Liver (tissue), 9 donors: ENCODE data around the gene EXD3. TPM values are rescaled to one million over a fixed set of nuclear protein-coding genes. Genes with fewer than 3 reads are reported as not detected.

ENCODE experiments used
- DNase-seq: peaks from one replicate; pipeline ENCODE4 v3.0.0-alpha.2; 2017; ENCODE audit warnings: low spot score
- H3K27ac ChIP-seq, 2 donors: one replicate each; pipeline ENCODE4 v1.7.0; 2013; ENCODE audit warnings: inconsistent platforms in 2 of 2, low read length in 2 of 2, control low read depth in 1 of 2, low read depth in 1 of 2, mild to moderate bottlenecking in 1 of 2
- H3K27me3 ChIP-seq, 4 donors: one replicate each; pipeline versions ENCODE4 v1.6.1 to v1.7.0; 2013; ENCODE audit warnings: low read length in 3 of 4, inconsistent platforms in 1 of 4, mild to moderate bottlenecking in 1 of 4, moderate library complexity in 1 of 4; ENCODE audit not compliant: control insufficient read depth in 4 of 4, insufficient read depth in 4 of 4
- H3K36me3 ChIP-seq, 4 donors: one replicate each; pipeline versions ENCODE4 v1.6.1 to v1.7.0; 2013; ENCODE audit warnings: low read length in 3 of 4, mild to moderate bottlenecking in 3 of 4, low read depth in 1 of 4, moderate library complexity in 1 of 4; ENCODE audit not compliant: control insufficient read depth in 4 of 4, insufficient read depth in 3 of 4
- H3K4me1 ChIP-seq, 4 donors: one replicate each; pipeline versions ENCODE4 v1.6.1 to v1.7.0; 2013; ENCODE audit warnings: low read length in 3 of 4, mild to moderate bottlenecking in 3 of 4, moderate library complexity in 1 of 4; ENCODE audit not compliant: control insufficient read depth in 4 of 4, insufficient read depth in 4 of 4
- H3K4me3 ChIP-seq, 3 donors: one replicate each; pipeline versions ENCODE4 v1.6.1 to v1.7.0; 2013; ENCODE audit warnings: low read length in 3 of 3, control low read depth in 1 of 3, low read depth in 1 of 3, mild to moderate bottlenecking in 1 of 3
- H3K9ac ChIP-seq, 2 donors: one replicate each; pipeline ENCODE4 v1.7.0; 2013; ENCODE audit warnings: low read length in 2 of 2, mild to moderate bottlenecking in 2 of 2, moderate library complexity in 2 of 2, control low read depth in 1 of 2, low read depth in 1 of 2
- H3K9me3 ChIP-seq, 4 donors: one replicate each; pipeline versions ENCODE4 v1.6.1 to v1.7.0; 2013; ENCODE audit warnings: low read length in 3 of 4; ENCODE audit not compliant: control insufficient read depth in 4 of 4
- EGR1 ChIP-seq, 2 donors: IDR thresholded peaks; 2 replicates each; pipeline ENCODE4 v1.6.1; 2016 to 2018; ENCODE audit warnings: antibody characterized with exemption in 2 of 2, low read depth in 2 of 2
- FOXA2 ChIP-seq: IDR thresholded peaks from 2 replicates; pipeline ENCODE4 v1.6.1; 2016; ENCODE audit warnings: antibody characterized with exemption
- GABPA ChIP-seq, 2 donors: IDR thresholded peaks in 1 of 2; conservative IDR thresholded peaks in 1 of 2; 2 replicates each; pipeline ENCODE4 v1.6.1; 2016; ENCODE audit warnings: antibody characterized with exemption in 2 of 2, mild to moderate bottlenecking in 1 of 2, moderate library complexity in 1 of 2
- HNF4A ChIP-seq, 2 donors: conservative IDR thresholded peaks; 2 replicates each; pipeline ENCODE4 v1.6.1; 2016; ENCODE audit warnings: antibody characterized with exemption in 2 of 2, mild to moderate bottlenecking in 2 of 2
- JUND ChIP-seq, 2 donors: IDR thresholded peaks; 2 replicates each; pipeline ENCODE4 v1.6.1; 2016; ENCODE audit warnings: antibody characterized with exemption in 2 of 2
- NR2F2 ChIP-seq: IDR thresholded peaks from 2 replicates; pipeline ENCODE4 v1.6.1; 2016; ENCODE audit warnings: antibody characterized with exemption
- RAD21 ChIP-seq, 2 donors: IDR thresholded peaks; 2 replicates each; pipeline ENCODE4 v1.6.1; 2016; ENCODE audit warnings: antibody characterized with exemption in 2 of 2, mild to moderate bottlenecking in 2 of 2
- RXRA ChIP-seq, 2 donors: IDR thresholded peaks; 2 replicates each; pipeline ENCODE4 v1.6.1; 2017 to 2018; ENCODE audit warnings: antibody characterized with exemption in 2 of 2, mild to moderate bottlenecking in 1 of 2
- SP1 ChIP-seq: IDR thresholded peaks from 2 replicates; pipeline ENCODE4 v1.6.1; 2018; ENCODE audit warnings: antibody characterized with exemption, mild to moderate bottlenecking
- TAF1 ChIP-seq: conservative IDR thresholded peaks from 2 replicates; pipeline ENCODE4 v1.6.1; 2016; ENCODE audit warnings: antibody characterized with exemption, mild to moderate bottlenecking
- YY1 ChIP-seq: IDR thresholded peaks from 2 replicates; pipeline ENCODE4 v1.6.1; 2016; ENCODE audit warnings: antibody characterized with exemption, mild to moderate bottlenecking
- WGBS: extraction: QIAGEN DNeasy Blood & Tissue Kit; methylation state at CpG from one replicate; pipeline ENCODE4 v1.1.7; 2013; 5-methylcytosine and 5-hydroxymethylcytosine counted together
- polyA plus RNA-seq, 2 donors: library from polyadenylated mRNA; stranded (reverse) in 1 of 2; unstranded in 1 of 2; fragments of 200-250 nt in 1 of 2; fragments of >200 nt in 1 of 2; fragmentation: Nextera tagmentation in 1 of 2; extraction: Ambion mirVana in 1 of 2; gene quantifications; one replicate each; pipeline versions ENCODE4 v1.2.1 to v1.2.3, GENCODE V29; 2013 to 2015
- total RNA-seq, 2 donors: library from RNA; depleted of rRNA; stranded (reverse); fragments of >200 nt; gene quantifications; one replicate each; pipeline ENCODE4 v1.2.3, GENCODE V29; 2014
- TF ChIP-seq, protein P1 (sequence below): IDR thresholded peaks from 2 replicates; pipeline ENCODE4 v1.6.1; 2016; ENCODE audit warnings: antibody characterized with exemption
- TF ChIP-seq, protein P2 (sequence below): IDR thresholded peaks from 2 replicates; pipeline ENCODE4 v1.6.1; 2016; ENCODE audit warnings: antibody characterized with exemption
- TF ChIP-seq, protein P3 (sequence below): IDR thresholded peaks from 2 replicates; pipeline ENCODE4 v1.6.1; 2016; ENCODE audit warnings: antibody characterized with exemption, mild to moderate bottlenecking
- TF ChIP-seq, protein P4 (sequence below): IDR thresholded peaks from 2 replicates; pipeline ENCODE4 v1.6.1; 2016; ENCODE audit warnings: antibody characterized with exemption
- TF ChIP-seq, protein P5 (sequence below): fragments of 150-350 bp; IDR thresholded peaks from 2 replicates; pipeline ENCODE4 v1.5.1; 2017; ENCODE audit warnings: improper control_type of control experiment, low read depth, low read length; ENCODE audit not compliant: missing input control
- donor health status: healthy.
- donor health status: healthy.
- donor health status: healthy.
- donor health status: healthy.
- donor health status: healthy.

EXD3 gene
- total and polyA plus RNA-seq, 4 donors: 2.5 to 6.7 (median 3.7) TPM

DNA sequence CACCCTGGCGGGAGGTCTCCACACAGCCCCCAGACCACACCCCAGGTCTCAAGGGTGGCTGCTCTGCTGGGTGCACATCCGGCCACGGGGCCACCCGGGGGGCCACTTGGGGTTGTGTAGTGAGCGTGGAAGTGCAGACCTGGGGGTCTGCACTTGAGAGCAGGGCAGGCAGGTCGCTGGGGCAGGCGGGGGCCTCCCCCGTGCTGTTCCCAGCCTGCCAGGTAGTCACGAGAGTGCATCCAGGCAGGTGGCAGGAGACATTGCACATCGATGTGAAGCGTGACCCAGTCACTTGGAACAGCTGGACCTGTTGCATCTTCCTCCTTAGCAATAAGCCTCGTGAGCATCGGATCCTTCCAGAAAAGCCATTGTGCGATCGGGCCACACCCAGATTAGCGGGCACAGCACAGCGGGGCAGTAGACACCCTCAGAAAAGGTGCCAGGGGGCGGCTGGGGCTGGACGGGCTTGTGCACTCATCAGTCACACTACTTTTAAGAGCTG lies 23.0 kb upstream of the EXD3 start:
- Histone ChIP-seq H3K27ac (no peak overlapping the region), H3K36me3 (peaks cover 0 to 4% (median 2%) of the 10 kb centered on the region in 4 donors), H3K27me3 (no peaks in the 10 kb centered on the region), H3K9ac (no peak overlapping the region), H3K4me1 (peaks cover 4 to 14% (median 12%) of the 10 kb centered on the region in 4 donors), H3K4me3 (no peak overlapping the region), H3K9me3 (no peaks in the 10 kb centered on the region)
- 54% methylated on average over 19 of the region's 19 CpGs for WGBS
- TF ChIP-seq, protein P1, sequence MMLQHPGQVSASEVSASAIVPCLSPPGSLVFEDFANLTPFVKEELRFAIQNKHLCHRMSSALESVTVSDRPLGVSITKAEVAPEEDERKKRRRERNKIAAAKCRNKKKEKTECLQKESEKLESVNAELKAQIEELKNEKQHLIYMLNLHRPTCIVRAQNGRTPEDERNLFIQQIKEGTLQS: no peak
- TF ChIP-seq YY1 (no peak), FOXA2 (no peak), HNF4A (conservative IDR thresholded peaks at IDR 0.05) (no peak), NR2F2 (no peak), EGR1 (IDR thresholded peaks at IDR 0.05; ENCODE audit: low read depth in 2 of 2) (no peak), JUND (IDR thresholded peaks at IDR 0.05) (no peak), RXRA (IDR thresholded peaks at IDR 0.05) (no peak), RAD21 (IDR thresholded peaks at IDR 0.05) (no peak), TAF1 (no peak), SP1 (no peak), GABPA (IDR thresholded peaks at IDR 0.05 in 1 of 2, conservative IDR thresholded peaks at IDR 0.05 in 1 of 2) (no peak)
- TF ChIP-seq, protein P2, sequence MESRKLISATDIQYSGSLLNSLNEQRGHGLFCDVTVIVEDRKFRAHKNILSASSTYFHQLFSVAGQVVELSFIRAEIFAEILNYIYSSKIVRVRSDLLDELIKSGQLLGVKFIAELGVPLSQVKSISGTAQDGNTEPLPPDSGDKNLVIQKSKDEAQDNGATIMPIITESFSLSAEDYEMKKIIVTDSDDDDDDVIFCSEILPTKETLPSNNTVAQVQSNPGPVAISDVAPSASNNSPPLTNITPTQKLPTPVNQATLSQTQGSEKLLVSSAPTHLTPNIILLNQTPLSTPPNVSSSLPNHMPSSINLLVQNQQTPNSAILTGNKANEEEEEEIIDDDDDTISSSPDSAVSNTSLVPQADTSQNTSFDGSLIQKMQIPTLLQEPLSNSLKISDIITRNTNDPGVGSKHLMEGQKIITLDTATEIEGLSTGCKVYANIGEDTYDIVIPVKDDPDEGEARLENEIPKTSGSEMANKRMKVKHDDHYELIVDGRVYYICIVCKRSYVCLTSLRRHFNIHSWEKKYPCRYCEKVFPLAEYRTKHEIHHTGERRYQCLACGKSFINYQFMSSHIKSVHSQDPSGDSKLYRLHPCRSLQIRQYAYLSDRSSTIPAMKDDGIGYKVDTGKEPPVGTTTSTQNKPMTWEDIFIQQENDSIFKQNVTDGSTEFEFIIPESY: no peak
- TF ChIP-seq, protein P3, sequence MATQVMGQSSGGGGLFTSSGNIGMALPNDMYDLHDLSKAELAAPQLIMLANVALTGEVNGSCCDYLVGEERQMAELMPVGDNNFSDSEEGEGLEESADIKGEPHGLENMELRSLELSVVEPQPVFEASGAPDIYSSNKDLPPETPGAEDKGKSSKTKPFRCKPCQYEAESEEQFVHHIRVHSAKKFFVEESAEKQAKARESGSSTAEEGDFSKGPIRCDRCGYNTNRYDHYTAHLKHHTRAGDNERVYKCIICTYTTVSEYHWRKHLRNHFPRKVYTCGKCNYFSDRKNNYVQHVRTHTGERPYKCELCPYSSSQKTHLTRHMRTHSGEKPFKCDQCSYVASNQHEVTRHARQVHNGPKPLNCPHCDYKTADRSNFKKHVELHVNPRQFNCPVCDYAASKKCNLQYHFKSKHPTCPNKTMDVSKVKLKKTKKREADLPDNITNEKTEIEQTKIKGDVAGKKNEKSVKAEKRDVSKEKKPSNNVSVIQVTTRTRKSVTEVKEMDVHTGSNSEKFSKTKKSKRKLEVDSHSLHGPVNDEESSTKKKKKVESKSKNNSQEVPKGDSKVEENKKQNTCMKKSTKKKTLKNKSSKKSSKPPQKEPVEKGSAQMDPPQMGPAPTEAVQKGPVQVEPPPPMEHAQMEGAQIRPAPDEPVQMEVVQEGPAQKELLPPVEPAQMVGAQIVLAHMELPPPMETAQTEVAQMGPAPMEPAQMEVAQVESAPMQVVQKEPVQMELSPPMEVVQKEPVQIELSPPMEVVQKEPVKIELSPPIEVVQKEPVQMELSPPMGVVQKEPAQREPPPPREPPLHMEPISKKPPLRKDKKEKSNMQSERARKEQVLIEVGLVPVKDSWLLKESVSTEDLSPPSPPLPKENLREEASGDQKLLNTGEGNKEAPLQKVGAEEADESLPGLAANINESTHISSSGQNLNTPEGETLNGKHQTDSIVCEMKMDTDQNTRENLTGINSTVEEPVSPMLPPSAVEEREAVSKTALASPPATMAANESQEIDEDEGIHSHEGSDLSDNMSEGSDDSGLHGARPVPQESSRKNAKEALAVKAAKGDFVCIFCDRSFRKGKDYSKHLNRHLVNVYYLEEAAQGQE: no peak
- TF ChIP-seq, protein P4, sequence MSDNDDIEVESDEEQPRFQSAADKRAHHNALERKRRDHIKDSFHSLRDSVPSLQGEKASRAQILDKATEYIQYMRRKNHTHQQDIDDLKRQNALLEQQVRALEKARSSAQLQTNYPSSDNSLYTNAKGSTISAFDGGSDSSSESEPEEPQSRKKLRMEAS: no peak
- TF ChIP-seq, protein P5, sequence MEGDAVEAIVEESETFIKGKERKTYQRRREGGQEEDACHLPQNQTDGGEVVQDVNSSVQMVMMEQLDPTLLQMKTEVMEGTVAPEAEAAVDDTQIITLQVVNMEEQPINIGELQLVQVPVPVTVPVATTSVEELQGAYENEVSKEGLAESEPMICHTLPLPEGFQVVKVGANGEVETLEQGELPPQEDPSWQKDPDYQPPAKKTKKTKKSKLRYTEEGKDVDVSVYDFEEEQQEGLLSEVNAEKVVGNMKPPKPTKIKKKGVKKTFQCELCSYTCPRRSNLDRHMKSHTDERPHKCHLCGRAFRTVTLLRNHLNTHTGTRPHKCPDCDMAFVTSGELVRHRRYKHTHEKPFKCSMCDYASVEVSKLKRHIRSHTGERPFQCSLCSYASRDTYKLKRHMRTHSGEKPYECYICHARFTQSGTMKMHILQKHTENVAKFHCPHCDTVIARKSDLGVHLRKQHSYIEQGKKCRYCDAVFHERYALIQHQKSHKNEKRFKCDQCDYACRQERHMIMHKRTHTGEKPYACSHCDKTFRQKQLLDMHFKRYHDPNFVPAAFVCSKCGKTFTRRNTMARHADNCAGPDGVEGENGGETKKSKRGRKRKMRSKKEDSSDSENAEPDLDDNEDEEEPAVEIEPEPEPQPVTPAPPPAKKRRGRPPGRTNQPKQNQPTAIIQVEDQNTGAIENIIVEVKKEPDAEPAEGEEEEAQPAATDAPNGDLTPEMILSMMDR: no peak
- no peak for DNase-seq
